Vagina (tissue), 2 donors: Measurements from ENCODE around the gene PGAM4.

Experiments
- CTCF ChIP-seq, 3 experiments: fragments of 450-650 bp in 2 of 3; fragments of 200-600 bp in 1 of 3; sonication (generic) in 1 of 3; IDR thresholded peaks; one replicate each; pipeline ENCODE4 v1.5.1; 2017 to 2019; ENCODE audit warnings: antibody characterized with exemption in 3 of 3, mild to moderate bottlenecking in 2 of 3, moderate library complexity in 2 of 3
- POLR2A ChIP-seq, 2 donors: fragments of 450-650 bp; IDR thresholded peaks; one replicate each; pipeline ENCODE4 v1.6.1; 2017; ENCODE audit warnings: antibody characterized with exemption in 2 of 2, mild to moderate bottlenecking in 2 of 2, moderate library complexity in 2 of 2

DNA sequence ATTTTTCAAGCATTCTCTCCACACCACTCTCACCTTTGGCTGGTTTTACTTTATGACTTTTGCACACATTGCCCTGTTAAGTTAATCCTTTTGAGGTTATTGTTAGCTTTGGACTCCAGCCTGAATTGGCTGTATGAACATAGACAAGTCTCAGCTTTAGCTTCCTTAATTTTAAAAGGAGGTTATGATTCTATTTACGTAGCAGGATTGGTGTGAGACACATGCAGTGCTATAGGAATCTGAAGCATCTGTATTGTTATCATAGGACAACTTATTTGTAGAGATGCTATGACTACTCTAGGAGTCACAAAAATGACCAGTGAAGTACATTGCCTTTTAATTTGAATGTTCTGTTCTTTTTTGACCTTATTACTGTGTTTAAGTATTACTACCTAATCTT, 15.7 kb downstream of the PGAM4 start:
- TF ChIP-seq CTCF (IDR thresholded peaks at IDR 0.05): no peak
- no peak for TF ChIP-seq POLR2A (IDR thresholded peaks at IDR 0.05)
